ENCODE measurements around the gene DRC7. TPM values are rescaled to one million over a fixed set of nuclear protein-coding genes. Genes with fewer than 3 reads are reported as not detected.

Gene DRC7
- total RNA-seq, 1 experiment from 2014 or later: not detected

DNA sequence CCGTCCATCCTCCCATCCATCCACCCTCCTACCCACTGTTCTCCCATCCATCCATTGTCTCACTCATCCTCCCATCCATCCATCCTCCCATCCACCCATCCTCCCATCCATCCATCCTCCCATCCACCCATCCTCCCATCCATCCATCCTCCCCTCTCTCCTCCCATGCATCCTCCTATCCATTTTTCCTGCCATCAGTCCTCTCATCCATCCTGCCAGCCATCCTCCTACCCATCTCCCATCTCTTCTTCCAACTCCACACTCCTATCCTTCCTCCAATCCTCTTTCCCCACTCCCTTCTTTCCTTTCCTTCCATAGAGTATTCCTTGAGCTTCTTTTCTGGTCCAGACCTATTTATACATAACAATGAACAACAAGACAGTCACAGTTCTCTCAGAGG, 12.1 kb downstream of the DRC7 start:
- ChIA-PET POLR2A (no interaction called here), CTCF (no interaction called here)
- DNase-seq (ENCODE audit: low spot score): no peak
- Mint-ChIP-seq H3K36me3 (no peaks in the 10 kb centered on the region), H3K4me1 (peaks cover 5% of the 10 kb centered on the region; the same call in 1 of the 2 replicates), H3K4me3 (no peak overlapping the region), H3K9me3 (peaks cover 7% of the 10 kb centered on the region; the same call in 1 of the 2 replicates), H3K27me3 (ENCODE audit: low read depth) (no peaks in the 10 kb centered on the region; the same call in 1 of the 2 replicates), H3K27ac (no peak overlapping the region)
- no peak for ATAC-seq
- TF ChIP-seq, protein P1, sequence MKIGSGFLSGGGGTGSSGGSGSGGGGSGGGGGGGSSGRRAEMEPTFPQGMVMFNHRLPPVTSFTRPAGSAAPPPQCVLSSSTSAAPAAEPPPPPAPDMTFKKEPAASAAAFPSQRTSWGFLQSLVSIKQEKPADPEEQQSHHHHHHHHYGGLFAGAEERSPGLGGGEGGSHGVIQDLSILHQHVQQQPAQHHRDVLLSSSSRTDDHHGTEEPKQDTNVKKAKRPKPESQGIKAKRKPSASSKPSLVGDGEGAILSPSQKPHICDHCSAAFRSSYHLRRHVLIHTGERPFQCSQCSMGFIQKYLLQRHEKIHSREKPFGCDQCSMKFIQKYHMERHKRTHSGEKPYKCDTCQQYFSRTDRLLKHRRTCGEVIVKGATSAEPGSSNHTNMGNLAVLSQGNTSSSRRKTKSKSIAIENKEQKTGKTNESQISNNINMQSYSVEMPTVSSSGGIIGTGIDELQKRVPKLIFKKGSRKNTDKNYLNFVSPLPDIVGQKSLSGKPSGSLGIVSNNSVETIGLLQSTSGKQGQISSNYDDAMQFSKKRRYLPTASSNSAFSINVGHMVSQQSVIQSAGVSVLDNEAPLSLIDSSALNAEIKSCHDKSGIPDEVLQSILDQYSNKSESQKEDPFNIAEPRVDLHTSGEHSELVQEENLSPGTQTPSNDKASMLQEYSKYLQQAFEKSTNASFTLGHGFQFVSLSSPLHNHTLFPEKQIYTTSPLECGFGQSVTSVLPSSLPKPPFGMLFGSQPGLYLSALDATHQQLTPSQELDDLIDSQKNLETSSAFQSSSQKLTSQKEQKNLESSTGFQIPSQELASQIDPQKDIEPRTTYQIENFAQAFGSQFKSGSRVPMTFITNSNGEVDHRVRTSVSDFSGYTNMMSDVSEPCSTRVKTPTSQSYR (CRISPR knock-in tag; IDR thresholded peaks at IDR 0.05): no peak
- no peak for TF ChIP-seq ZBTB21 (CRISPR knock-in tag; IDR thresholded peaks at IDR 0.05; ENCODE audit: borderline replicate concordance)
- no peak for TF ChIP-seq ZNF263 (CRISPR knock-in tag; IDR thresholded peaks at IDR 0.05; ENCODE audit: low read depth)
- TF ChIP-seq, protein P2, sequence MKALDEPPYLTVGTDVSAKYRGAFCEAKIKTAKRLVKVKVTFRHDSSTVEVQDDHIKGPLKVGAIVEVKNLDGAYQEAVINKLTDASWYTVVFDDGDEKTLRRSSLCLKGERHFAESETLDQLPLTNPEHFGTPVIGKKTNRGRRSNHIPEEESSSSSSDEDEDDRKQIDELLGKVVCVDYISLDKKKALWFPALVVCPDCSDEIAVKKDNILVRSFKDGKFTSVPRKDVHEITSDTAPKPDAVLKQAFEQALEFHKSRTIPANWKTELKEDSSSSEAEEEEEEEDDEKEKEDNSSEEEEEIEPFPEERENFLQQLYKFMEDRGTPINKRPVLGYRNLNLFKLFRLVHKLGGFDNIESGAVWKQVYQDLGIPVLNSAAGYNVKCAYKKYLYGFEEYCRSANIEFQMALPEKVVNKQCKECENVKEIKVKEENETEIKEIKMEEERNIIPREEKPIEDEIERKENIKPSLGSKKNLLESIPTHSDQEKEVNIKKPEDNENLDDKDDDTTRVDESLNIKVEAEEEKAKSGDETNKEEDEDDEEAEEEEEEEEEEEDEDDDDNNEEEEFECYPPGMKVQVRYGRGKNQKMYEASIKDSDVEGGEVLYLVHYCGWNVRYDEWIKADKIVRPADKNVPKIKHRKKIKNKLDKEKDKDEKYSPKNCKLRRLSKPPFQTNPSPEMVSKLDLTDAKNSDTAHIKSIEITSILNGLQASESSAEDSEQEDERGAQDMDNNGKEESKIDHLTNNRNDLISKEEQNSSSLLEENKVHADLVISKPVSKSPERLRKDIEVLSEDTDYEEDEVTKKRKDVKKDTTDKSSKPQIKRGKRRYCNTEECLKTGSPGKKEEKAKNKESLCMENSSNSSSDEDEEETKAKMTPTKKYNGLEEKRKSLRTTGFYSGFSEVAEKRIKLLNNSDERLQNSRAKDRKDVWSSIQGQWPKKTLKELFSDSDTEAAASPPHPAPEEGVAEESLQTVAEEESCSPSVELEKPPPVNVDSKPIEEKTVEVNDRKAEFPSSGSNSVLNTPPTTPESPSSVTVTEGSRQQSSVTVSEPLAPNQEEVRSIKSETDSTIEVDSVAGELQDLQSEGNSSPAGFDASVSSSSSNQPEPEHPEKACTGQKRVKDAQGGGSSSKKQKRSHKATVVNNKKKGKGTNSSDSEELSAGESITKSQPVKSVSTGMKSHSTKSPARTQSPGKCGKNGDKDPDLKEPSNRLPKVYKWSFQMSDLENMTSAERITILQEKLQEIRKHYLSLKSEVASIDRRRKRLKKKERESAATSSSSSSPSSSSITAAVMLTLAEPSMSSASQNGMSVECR (CRISPR knock-in tag; IDR thresholded peaks at IDR 0.05; ENCODE audit: borderline replicate concordance): no peak
- no peak for TF ChIP-seq ZNF671 (CRISPR knock-in tag; IDR thresholded peaks at IDR 0.05)
- no peak for TF ChIP-seq NR3C1 (CRISPR knock-in tag; conservative IDR thresholded peaks at IDR 0.05; ENCODE audit: low read depth)
- TF ChIP-seq, protein P3, sequence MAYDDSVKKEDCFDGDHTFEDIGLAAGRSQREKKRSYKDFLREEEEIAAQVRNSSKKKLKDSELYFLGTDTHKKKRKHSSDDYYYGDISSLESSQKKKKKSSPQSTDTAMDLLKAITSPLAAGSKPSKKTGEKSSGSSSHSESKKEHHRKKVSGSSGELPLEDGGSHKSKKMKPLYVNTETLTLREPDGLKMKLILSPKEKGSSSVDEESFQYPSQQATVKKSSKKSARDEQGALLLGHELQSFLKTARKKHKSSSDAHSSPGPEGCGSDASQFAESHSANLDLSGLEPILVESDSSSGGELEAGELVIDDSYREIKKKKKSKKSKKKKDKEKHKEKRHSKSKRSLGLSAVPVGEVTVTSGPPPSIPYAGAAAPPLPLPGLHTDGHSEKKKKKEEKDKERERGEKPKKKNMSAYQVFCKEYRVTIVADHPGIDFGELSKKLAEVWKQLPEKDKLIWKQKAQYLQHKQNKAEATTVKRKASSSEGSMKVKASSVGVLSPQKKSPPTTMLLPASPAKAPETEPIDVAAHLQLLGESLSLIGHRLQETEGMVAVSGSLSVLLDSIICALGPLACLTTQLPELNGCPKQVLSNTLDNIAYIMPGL (CRISPR knock-in tag; IDR thresholded peaks at IDR 0.05): no peak
- no peak for TF ChIP-seq EMX1 (CRISPR knock-in tag; IDR thresholded peaks at IDR 0.05)

DNA sequence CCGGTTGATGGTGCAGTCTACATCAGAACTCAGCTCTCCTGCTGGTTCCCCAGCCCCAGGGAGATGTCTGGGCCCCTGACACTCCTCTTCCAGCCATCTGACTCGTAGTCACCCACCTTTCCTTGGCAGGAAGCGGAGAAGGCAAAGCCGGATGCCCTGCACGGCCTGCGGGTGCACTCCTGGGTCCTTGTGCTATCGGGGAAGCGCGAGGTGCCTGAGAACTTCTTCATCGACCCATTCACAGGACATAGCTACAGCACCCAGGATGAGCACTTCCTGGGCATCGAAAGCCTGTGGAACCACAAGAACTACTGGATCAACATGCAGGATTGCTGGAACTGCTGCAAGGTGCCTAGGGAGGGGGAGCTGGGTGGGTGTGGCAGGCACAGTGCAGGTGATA, 12.7 kb downstream of the DRC7 start:
- DNase-seq (ENCODE audit: low spot score) (no peak), ATAC-seq (no peak)
- Mint-ChIP-seq H3K27ac (no peak overlapping the region), H3K4me1 (peaks cover 5% of the 10 kb centered on the region; the same call in 1 of the 2 replicates), H3K4me3 (no peak overlapping the region), H3K36me3 (no peaks in the 10 kb centered on the region), H3K27me3 (ENCODE audit: low read depth) (no peaks in the 10 kb centered on the region; the same call in 1 of the 2 replicates), H3K9me3 (peaks cover 7% of the 10 kb centered on the region; the same call in 1 of the 2 replicates)
- TF ChIP-seq, protein P4, sequence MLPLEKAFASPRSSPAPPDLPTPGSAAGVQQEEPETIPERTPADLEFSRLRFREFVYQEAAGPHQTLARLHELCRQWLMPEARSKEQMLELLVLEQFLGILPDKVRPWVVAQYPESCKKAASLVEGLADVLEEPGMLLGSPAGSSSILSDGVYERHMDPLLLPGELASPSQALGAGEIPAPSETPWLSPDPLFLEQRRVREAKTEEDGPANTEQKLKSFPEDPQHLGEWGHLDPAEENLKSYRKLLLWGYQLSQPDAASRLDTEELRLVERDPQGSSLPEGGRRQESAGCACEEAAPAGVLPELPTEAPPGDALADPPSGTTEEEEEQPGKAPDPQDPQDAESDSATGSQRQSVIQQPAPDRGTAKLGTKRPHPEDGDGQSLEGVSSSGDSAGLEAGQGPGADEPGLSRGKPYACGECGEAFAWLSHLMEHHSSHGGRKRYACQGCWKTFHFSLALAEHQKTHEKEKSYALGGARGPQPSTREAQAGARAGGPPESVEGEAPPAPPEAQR (CRISPR knock-in tag; IDR thresholded peaks at IDR 0.05): no peak
- TF ChIP-seq, protein P5, sequence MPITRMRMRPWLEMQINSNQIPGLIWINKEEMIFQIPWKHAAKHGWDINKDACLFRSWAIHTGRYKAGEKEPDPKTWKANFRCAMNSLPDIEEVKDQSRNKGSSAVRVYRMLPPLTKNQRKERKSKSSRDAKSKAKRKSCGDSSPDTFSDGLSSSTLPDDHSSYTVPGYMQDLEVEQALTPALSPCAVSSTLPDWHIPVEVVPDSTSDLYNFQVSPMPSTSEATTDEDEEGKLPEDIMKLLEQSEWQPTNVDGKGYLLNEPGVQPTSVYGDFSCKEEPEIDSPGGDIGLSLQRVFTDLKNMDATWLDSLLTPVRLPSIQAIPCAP (CRISPR knock-in tag; IDR thresholded peaks at IDR 0.05): no peak
- TF ChIP-seq PRRX2 (CRISPR knock-in tag; IDR thresholded peaks at IDR 0.05) (no peak), SOX15 (CRISPR knock-in tag; IDR thresholded peaks at IDR 0.05) (no peak), SMAD3 (CRISPR knock-in tag; IDR thresholded peaks at IDR 0.05; ENCODE audit: borderline replicate concordance) (no peak), NFYB (CRISPR knock-in tag; conservative IDR thresholded peaks at IDR 0.05; ENCODE audit: low read depth) (no peak)
- TF ChIP-seq, protein P6, sequence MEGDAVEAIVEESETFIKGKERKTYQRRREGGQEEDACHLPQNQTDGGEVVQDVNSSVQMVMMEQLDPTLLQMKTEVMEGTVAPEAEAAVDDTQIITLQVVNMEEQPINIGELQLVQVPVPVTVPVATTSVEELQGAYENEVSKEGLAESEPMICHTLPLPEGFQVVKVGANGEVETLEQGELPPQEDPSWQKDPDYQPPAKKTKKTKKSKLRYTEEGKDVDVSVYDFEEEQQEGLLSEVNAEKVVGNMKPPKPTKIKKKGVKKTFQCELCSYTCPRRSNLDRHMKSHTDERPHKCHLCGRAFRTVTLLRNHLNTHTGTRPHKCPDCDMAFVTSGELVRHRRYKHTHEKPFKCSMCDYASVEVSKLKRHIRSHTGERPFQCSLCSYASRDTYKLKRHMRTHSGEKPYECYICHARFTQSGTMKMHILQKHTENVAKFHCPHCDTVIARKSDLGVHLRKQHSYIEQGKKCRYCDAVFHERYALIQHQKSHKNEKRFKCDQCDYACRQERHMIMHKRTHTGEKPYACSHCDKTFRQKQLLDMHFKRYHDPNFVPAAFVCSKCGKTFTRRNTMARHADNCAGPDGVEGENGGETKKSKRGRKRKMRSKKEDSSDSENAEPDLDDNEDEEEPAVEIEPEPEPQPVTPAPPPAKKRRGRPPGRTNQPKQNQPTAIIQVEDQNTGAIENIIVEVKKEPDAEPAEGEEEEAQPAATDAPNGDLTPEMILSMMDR (IDR thresholded peaks at IDR 0.05): no peak
- TF ChIP-seq, protein P7, sequence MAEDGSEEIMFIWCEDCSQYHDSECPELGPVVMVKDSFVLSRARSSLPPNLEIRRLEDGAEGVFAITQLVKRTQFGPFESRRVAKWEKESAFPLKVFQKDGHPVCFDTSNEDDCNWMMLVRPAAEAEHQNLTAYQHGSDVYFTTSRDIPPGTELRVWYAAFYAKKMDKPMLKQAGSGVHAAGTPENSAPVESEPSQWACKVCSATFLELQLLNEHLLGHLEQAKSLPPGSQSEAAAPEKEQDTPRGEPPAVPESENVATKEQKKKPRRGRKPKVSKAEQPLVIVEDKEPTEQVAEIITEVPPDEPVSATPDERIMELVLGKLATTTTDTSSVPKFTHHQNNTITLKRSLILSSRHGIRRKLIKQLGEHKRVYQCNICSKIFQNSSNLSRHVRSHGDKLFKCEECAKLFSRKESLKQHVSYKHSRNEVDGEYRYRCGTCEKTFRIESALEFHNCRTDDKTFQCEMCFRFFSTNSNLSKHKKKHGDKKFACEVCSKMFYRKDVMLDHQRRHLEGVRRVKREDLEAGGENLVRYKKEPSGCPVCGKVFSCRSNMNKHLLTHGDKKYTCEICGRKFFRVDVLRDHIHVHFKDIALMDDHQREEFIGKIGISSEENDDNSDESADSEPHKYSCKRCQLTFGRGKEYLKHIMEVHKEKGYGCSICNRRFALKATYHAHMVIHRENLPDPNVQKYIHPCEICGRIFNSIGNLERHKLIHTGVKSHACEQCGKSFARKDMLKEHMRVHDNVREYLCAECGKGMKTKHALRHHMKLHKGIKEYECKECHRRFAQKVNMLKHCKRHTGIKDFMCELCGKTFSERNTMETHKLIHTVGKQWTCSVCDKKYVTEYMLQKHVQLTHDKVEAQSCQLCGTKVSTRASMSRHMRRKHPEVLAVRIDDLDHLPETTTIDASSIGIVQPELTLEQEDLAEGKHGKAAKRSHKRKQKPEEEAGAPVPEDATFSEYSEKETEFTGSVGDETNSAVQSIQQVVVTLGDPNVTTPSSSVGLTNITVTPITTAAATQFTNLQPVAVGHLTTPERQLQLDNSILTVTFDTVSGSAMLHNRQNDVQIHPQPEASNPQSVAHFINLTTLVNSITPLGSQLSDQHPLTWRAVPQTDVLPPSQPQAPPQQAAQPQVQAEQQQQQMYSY (CRISPR knock-in tag; IDR thresholded peaks at IDR 0.05): no peak
- POLR2A ChIA-PET: no interaction called here
- CTCF ChIA-PET: interaction anchor here (0.6 kb wide), 1 partner anchor 83 kb away, joined by 5 read pairs; no protein-coding TSS in a partner anchor

All from WTC11 (cell line).